GM21390 (cell line): ENCODE measurements around the gene SPART.
A peak's percentile ranks its signal among the peaks of the same experiment; 100 is the strongest.
"Not testable (repeated sequence)": the region's sequence is repeated elsewhere in the genome, so short reads cannot be mapped to it uniquely, and the experiment has no call there.

Experiments
- ATAC-seq: cut with Tn5 transposase; IDR thresholded peaks from one replicate; pipeline ENCODE4 v1.9.1; 2021; ENCODE audit not compliant: unreplicated experiment

SPART gene

GRCh38 chr13:36323408-36323807, 22.8 kb downstream of the SPART start:
- ATAC-seq, result no peak

- not testable (repeated sequence) for ATAC-seq
These were observed 26.4 kb downstream of the SPART start for GRCh38 chr13:36319793-36320192.

- ATAC-seq, result no peak
These were observed 32.9 kb downstream of the SPART start for GRCh38 chr13:36313047-36313969.

GRCh38 chr13:36310417-36311108, 35.6 kb downstream of the SPART start:
- ATAC-seq, result no peak

- no peak for ATAC-seq
These were observed 43.9 kb downstream of the SPART start for GRCh38 chr13:36302289-36302688.

- not testable (repeated sequence) for ATAC-seq
These were observed 46.7 kb downstream of the SPART start for GRCh38 chr13:36299469-36299868.

GRCh38 chr13:36298535-36299068, 47.6 kb downstream of the SPART start:
- ATAC-seq, result no peak

GRCh38 chr13:36297366-36298338, 48.5 kb downstream of the SPART start, which contains the start of gene CCDC169:
TSS of gene CCDC169 (minus strand) at chr13:36297814. CDS start at chr13:36297719, 95 bp downstream.
- ATAC-seq, result peak; percentile 63

- no peak for ATAC-seq
These were observed 52.1 kb downstream of the SPART start for GRCh38 chr13:36294096-36294495.

GRCh38 chr13:36293497-36293896, 52.7 kb downstream of the SPART start:
- no peak for ATAC-seq

- ATAC-seq, result no peak
These were observed 57.3 kb downstream of the SPART start for GRCh38 chr13:36288794-36289391.

GRCh38 chr13:36286006-36286405, 60.2 kb downstream of the SPART start:
- no peak for ATAC-seq

GRCh38 chr13:36282821-36283432, 63.3 kb downstream of the SPART start:
- ATAC-seq, result no peak

- no peak for ATAC-seq
These were observed 70.8 kb downstream of the SPART start for GRCh38 chr13:36275190-36276002.

- ATAC-seq, result no peak
These were observed 72.8 kb downstream of the SPART start for GRCh38 chr13:36273431-36273830.

GRCh38 chr13:36261976-36262375, 84.2 kb downstream of the SPART start:
- no peak for ATAC-seq

GRCh38 chr13:36261011-36261410, 85.2 kb downstream of the SPART start:
- no peak for ATAC-seq

- ATAC-seq, result no peak
These were observed 86.6 kb downstream of the SPART start for GRCh38 chr13:36259361-36260137.
